A549 (cell line): Measurements from ENCODE around the gene MRPL33. TPM values are rescaled to one million over a fixed set of nuclear protein-coding genes. Genes with fewer than 3 reads are reported as not detected.

Source experiments
- ATAC-seq, 2 experiments: fragments of 200-7000 bp in 1 of 2; fragments of >200 bp in 1 of 2; cut with Nextera tagmentation in 1 of 2; cut with Tn5 transposase in 1 of 2; 3 replicates each; pipeline versions ENCODE4 v1.8.0 to v1.9.1; 2018 to 2020; ENCODE audit warnings: mild to moderate bottlenecking in 1 of 2, moderate library complexity in 1 of 2
- CTCF ChIA-PET: fragments of 300-600 bp; sonication (Branson Sonifier 250); formaldehyde crosslinking; extraction: SDS; loops from one replicate; lab custom pipeline; 2021; ENCODE audit warnings: antibody characterized with exemption, inconsistent platforms; lab: Yijun Ruan, JAX
- POLR2A ChIA-PET: fragments of 350-600 bp; formaldehyde crosslinking; extraction: SDS; loops from one replicate; lab custom pipeline; 2021; ENCODE audit warnings: antibody characterized with exemption, inconsistent platforms; lab: Yijun Ruan, JAX
- DNase-seq, 2 experiments: peaks; one replicate each; pipeline versions ENCODE4 v3.0.0 to v3.0.0-alpha.2; 2011 to 2016; ENCODE audit warnings: low read depth in 1 of 2, low spot score in 1 of 2
- FAIRE-seq: peaks from 2 replicates; lab custom pipeline; 2011; peaks lifted over from hg19 to GRCh38; lab: Jason Lieb, UNC
- H3K27ac ChIP-seq, 2 experiments: fragments of >200 bp; sonication (Bioruptor Twin); formaldehyde crosslinking; 3 replicates each; pipeline ENCODE4 v1.5.1; 2016 to 2017
- H3K4me1 ChIP-seq: fragments of >200 bp; sonication (Bioruptor Twin); formaldehyde crosslinking; 3 replicates; pipeline ENCODE4 v1.6.1; 2016
- H3K4me2 ChIP-seq: fragments of >200 bp; sonication (Bioruptor Twin); formaldehyde crosslinking; 3 replicates; pipeline ENCODE4 v1.6.1; 2016
- H3K4me3 ChIP-seq: fragments of >200 bp; sonication (Bioruptor Twin); formaldehyde crosslinking; 3 replicates; pipeline ENCODE4 v1.5.1; 2016
- H3K9me3 ChIP-seq: fragments of >200 bp; sonication (Bioruptor Twin); formaldehyde crosslinking; 3 replicates; pipeline ENCODE4 v1.6.1; 2016
- BHLHE40 ChIP-seq: IDR thresholded peaks from 2 replicates; pipeline ENCODE4 v1.6.1; 2012; ENCODE audit warnings: low read depth, low read length, inconsistent platforms
- CEBPB ChIP-seq, 2 experiments: fragments of >200 bp in 1 of 2; sonication (Bioruptor Twin) in 1 of 2; formaldehyde crosslinking in 1 of 2; IDR thresholded peaks; 2 replicates each; pipeline ENCODE4 v1.6.1; 2012 to 2016
- EHF ChIP-seq: fragments of 250-450 bp; sonication (Bioruptor Pico); IDR thresholded peaks from 2 replicates; pipeline ENCODE4 v1.5.0; 2020; ENCODE audit warnings: mild to moderate bottlenecking
- EHMT2 ChIP-seq: fragments of 200-600 bp; sonication (generic); IDR thresholded peaks from 2 replicates; pipeline ENCODE4 v1.6.1; 2016; ENCODE audit warnings: antibody characterized with exemption, low read depth, mild to moderate bottlenecking, moderate library complexity
- ESRRA ChIP-seq: fragments of 150-350 bp; IDR thresholded peaks from 2 replicates; pipeline ENCODE4 v1.6.1; 2014; ENCODE audit warnings: mild to moderate bottlenecking, low read length, borderline replicate concordance
- FOSB ChIP-seq: fragments of 250-450 bp; sonication (Bioruptor Pico); IDR thresholded peaks from 2 replicates; pipeline ENCODE4 v1.5.0; 2020; ENCODE audit warnings: mild to moderate bottlenecking, moderate library complexity
- GATA3 ChIP-seq: IDR thresholded peaks from 2 replicates; pipeline ENCODE4 v1.6.1; 2012; ENCODE audit warnings: borderline replicate concordance
- HEYL ChIP-seq: fragments of 250-450 bp; sonication (Bioruptor Pico); IDR thresholded peaks from 2 replicates; pipeline ENCODE4 v1.8.0; 2021; ENCODE audit warnings: mild to moderate bottlenecking, moderate library complexity
- HOXA7 ChIP-seq: fragments of 250-450 bp; sonication (Bioruptor Pico); IDR thresholded peaks from 2 replicates; pipeline ENCODE4 v1.5.0; 2020; ENCODE audit warnings: mild to moderate bottlenecking, moderate library complexity
- HOXB13 ChIP-seq: fragments of 250-450 bp; sonication (Bioruptor Pico); IDR thresholded peaks from 2 replicates; pipeline ENCODE4 v1.5.0; 2020; ENCODE audit warnings: low read depth, mild to moderate bottlenecking, moderate library complexity
- HOXB5 ChIP-seq: fragments of 250-450 bp; sonication (Bioruptor Pico); IDR thresholded peaks from 2 replicates; pipeline ENCODE4 v1.5.0; 2020; ENCODE audit warnings: mild to moderate bottlenecking, moderate library complexity
- JUN ChIP-seq, 2 experiments: fragments of >200 bp; sonication (Bioruptor Twin); formaldehyde crosslinking; IDR thresholded peaks; 2 replicates in 1 of 2; 3 replicates in 1 of 2; pipeline ENCODE4 v1.6.1; 2016 to 2017
- JUNB ChIP-seq: fragments of >200 bp; sonication (Bioruptor Twin); formaldehyde crosslinking; IDR thresholded peaks from 2 replicates; pipeline ENCODE4 v1.6.1; 2016
- MYC ChIP-seq: IDR thresholded peaks from 2 replicates; pipeline ENCODE4 v1.6.1; 2012; ENCODE audit warnings: mild to moderate bottlenecking, inconsistent platforms, low read length, improper control_type of control experiment, borderline replicate concordance
- POLR2A ChIP-seq: IDR thresholded peaks from 2 replicates; pipeline ENCODE4 v1.6.1; 2012; ENCODE audit warnings: mild to moderate bottlenecking, low read length
- RARB ChIP-seq: fragments of 250-450 bp; sonication (Bioruptor Pico); IDR thresholded peaks from 2 replicates; pipeline ENCODE4 v1.8.0; 2021; ENCODE audit warnings: mild to moderate bottlenecking, moderate library complexity
- ZC3H11A ChIP-seq: fragments of 450-650 bp; IDR thresholded peaks from 2 replicates; pipeline ENCODE4 v1.6.1; 2014; ENCODE audit warnings: antibody characterized with exemption, mild to moderate bottlenecking
- ZSCAN20 ChIP-seq: fragments of 250-450 bp; sonication (Bioruptor Pico); IDR thresholded peaks from 2 replicates; pipeline ENCODE4 v1.8.0; 2022; ENCODE audit warnings: mild to moderate bottlenecking, moderate library complexity
- WGBS: methylation state at CpG from one replicate; pipeline ENCODE4 v1.1.6; 2017; ENCODE audit errors: missing lambda C conversion rate; 5-methylcytosine and 5-hydroxymethylcytosine counted together
- polyA plus RNA-seq, 4 experiments: library from polyadenylated mRNA; depleted of rRNA in 3 of 4; stranded (reverse); fragments of >200 nt; fragmentation: RNase III in 1 of 4; extraction: RNeasy Plus Mini Kit Qiagen cat#74134 plus additional on column Dnase treatment in 1 of 4; gene quantifications; 2 replicates in 3 of 4; 3 replicates in 1 of 4; pipeline ENCODE4 v1.2.3, GENCODE V29; 2011 to 2017
- TF ChIP-seq, protein P1 (sequence below): fragments of 450-650 bp; IDR thresholded peaks from 2 replicates; pipeline ENCODE4 v1.6.1; 2014; ENCODE audit warnings: antibody characterized with exemption
- TF ChIP-seq, protein P2 (sequence below): fragments of 150-350 bp; IDR thresholded peaks from 2 replicates; pipeline ENCODE4 v1.6.1; 2014; ENCODE audit warnings: low read depth, mild to moderate bottlenecking, low read length

Gene MRPL33
- polyA plus RNA-seq, 2 of the 4 experiments (the other 2 are of a cell fraction), result 287 to 497 TPM

DNA sequence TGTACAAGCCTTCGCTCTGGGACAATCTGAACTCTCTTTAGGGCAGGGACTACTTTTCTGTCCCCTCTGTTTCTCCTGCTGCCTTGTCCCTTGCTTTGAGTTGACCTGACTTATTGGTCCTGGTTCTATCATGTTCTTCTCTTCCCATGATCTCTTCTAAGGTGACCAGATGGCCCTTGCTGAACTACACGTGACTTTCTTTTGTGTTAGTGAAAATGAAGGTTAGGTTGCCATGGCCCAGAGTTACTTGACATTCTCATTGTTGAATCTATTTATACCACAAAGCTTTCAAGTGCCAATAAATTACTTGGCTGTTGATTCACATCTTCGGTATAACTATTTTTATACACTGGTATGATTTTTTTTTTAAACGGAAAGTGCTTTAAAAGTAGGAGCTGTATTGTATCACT, 24.4 kb downstream of the MRPL33 start:
- ChIA-PET POLR2A (no interaction called here), CTCF (interaction anchor here (1.2 to 2.6 kb wide), 3 partner anchors 71 to 601 kb away, joined by 4 to 15 read pairs (median 5); no protein-coding TSS in a partner anchor)
- peaks cover 63% of the 10 kb centered on the region for H3K4me1 ChIP-seq
- H3K27ac ChIP-seq, result peak overlapping the region; percentile 89 to 97; a peak in 4 of 6 replicates
- no peak for FAIRE-seq
- ATAC-seq, result no peak
- H3K9me3 ChIP-seq, result no peaks in the 10 kb centered on the region
- no peak overlapping the region for H3K4me3 ChIP-seq
- TF ChIP-seq EHF (no peak), ZSCAN20 (CRISPR knock-in tag) (no peak), GATA3 (no peak), FOSB (CRISPR knock-in tag) (no peak)
- H3K4me2 ChIP-seq, result no peak overlapping the region
- WGBS, result 77% methylated on average over 4 of the region's 4 CpGs
- DNase-seq, result no peak

DNA sequence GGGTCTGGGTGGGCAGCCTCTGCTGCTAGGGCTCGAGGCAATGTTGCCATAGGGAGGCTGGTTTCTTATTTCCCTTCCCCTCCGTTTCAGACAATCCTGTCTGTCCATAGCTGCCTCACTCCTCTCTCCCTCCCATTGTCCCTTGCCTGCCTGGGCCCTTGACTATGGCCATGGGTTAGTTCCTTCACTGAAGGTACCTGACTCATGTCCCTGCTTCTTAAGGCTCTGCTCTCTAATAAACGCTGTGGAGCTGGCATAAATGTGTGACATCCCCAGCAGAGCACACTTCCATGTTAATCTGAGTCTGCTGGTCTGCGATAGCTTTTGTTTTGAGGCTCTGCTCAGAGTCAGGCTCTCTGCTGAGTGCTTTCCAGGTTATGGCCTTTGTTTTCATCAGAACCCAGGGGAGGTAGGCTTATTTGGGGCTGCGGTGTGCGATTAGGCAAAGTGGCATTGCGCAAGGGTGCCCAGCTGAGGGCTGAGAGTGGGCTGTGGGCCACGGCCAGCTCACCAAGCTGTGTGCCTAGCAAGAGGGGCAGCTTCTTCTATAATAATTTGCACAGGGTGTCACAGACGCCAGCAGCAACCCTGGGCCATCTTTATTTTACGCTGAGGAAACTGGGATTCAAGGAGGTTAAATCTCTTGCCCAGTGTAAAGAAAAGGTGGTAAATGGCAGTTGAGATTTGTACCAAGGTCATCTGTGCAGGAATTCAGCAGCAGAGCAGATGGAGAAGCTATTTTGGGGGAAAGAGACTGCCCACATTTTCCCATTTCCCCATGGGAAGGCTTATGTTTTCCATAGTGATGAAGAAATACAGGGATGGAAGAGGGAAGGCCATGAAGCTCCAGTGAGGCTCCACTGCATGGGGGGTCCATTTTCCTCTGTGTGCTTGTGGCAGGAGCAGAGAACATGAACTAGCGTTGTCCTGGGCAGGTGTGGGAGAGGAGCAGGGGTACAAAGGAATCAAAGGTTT, 25.6 kb downstream of the MRPL33 start:
- POLR2A ChIA-PET, result no interaction called here
- WGBS, result 95% methylated on average over 11 of the region's 11 CpGs
- no peaks in the 10 kb centered on the region for H3K9me3 ChIP-seq
- peak overlapping the region; percentile 89 to 97 for H3K27ac ChIP-seq
- DNase-seq (no peak), FAIRE-seq (no peak), ATAC-seq (no peak)
- CTCF ChIA-PET, result interaction anchor here (0.5 to 3.8 kb wide), 11 partner anchors 9 to 600 kb away, joined by 3 to 18 read pairs (median 4); no protein-coding TSS in a partner anchor
- H3K4me1 ChIP-seq, result peaks cover 67% of the 10 kb centered on the region
- H3K4me3 ChIP-seq, result no peak overlapping the region
- TF ChIP-seq EHMT2, result no peak
- TF ChIP-seq RARB (CRISPR knock-in tag), result no peak
- TF ChIP-seq JUN (IDR thresholded peaks at IDR 0.05), result no peak
- TF ChIP-seq POLR2A, result no peak
- no peak for TF ChIP-seq ZSCAN20 (CRISPR knock-in tag)
- TF ChIP-seq EHF, result no peak
- TF ChIP-seq CEBPB (IDR thresholded peaks at IDR 0.05), result peak; percentile 49 to 83; a peak in 3 of 4 replicates
- H3K4me2 ChIP-seq, result no peak overlapping the region; the same call in 2 of the 3 replicates

DNA sequence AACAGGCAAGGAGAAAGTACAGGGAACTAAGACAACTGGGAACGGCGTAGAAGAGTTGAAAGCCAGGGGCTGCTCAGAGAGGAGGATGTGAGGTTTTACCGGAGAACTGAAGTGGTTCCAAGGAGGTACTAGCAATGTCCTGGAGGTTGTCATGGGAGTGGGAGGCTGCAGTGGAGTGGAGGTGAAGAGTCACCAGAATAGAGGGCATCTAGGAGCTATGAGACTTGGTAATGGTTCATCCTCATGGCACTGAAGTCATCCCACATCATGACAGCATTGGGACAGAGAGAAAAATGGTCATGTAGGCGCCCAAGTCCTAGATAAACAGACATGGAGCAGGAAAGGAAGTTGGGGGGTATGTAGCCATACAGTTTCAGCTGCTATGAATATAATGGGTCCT, 26.3 kb downstream of the MRPL33 start:
- no peak for ATAC-seq

GRCh38 chr2:27798486-27798885, 27.0 kb downstream of the MRPL33 start:
- CTCF ChIA-PET, result interaction anchor here (0.6 to 3.8 kb wide), 11 partner anchors 12 to 593 kb away, joined by 3 to 18 read pairs (median 4); no protein-coding TSS in a partner anchor
- peak overlapping the region; percentile 89 to 97 for H3K27ac ChIP-seq
- POLR2A ChIA-PET, result interaction anchor here (0.8 to 1.7 kb wide), 10 partner anchors 13 to 593 kb away, joined by 3 to 15 read pairs (median 4); partner anchors contain the start of genes BABAM2, MRPL33 and RBKS
- 87% methylated on average over 7 of the region's 7 CpGs for WGBS
- H3K4me2 ChIP-seq, result peak overlapping the region; percentile 72
- TF ChIP-seq, protein P1, sequence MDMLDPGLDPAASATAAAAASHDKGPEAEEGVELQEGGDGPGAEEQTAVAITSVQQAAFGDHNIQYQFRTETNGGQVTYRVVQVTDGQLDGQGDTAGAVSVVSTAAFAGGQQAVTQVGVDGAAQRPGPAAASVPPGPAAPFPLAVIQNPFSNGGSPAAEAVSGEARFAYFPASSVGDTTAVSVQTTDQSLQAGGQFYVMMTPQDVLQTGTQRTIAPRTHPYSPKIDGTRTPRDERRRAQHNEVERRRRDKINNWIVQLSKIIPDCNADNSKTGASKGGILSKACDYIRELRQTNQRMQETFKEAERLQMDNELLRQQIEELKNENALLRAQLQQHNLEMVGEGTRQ, result no peak
- TF ChIP-seq JUN (IDR thresholded peaks at IDR 0.05), result no peak
- TF ChIP-seq HOXA7 (CRISPR knock-in tag), result no peak
- no peak for TF ChIP-seq ESRRA
- no peak for TF ChIP-seq ZC3H11A
- TF ChIP-seq HEYL (CRISPR knock-in tag), result no peak
- no peak for TF ChIP-seq CEBPB (IDR thresholded peaks at IDR 0.05)
- TF ChIP-seq FOSB (CRISPR knock-in tag), result peak; percentile 72; the same call in 1 of the 2 replicates
- TF ChIP-seq HOXB13, result peak; percentile 85; the same call in 1 of the 2 replicates
- TF ChIP-seq HOXB5 (CRISPR knock-in tag), result 0 out of 2 replicates have a peak, but pooled peaks have one; percentile 63
- FAIRE-seq (no peak), DNase-seq (no peak), ATAC-seq (no peak)
- peaks cover 56% of the 10 kb centered on the region for H3K4me1 ChIP-seq
- H3K9me3 ChIP-seq, result no peaks in the 10 kb centered on the region
- no peak overlapping the region for H3K4me3 ChIP-seq

More for the DNA sequence above, 26.3 kb downstream of the MRPL33 start:
- DNase-seq (no peak), FAIRE-seq (no peak)
- WGBS, result 95% methylated on average over 4 of the region's 4 CpGs
- H3K4me1 ChIP-seq, result peaks cover 62% of the 10 kb centered on the region
- no peaks in the 10 kb centered on the region for H3K9me3 ChIP-seq
- ChIA-PET CTCF (interaction anchor here (1.8 to 3.8 kb wide), 5 partner anchors 24 to 594 kb away, joined by 4 to 18 read pairs (median 14); no protein-coding TSS in a partner anchor), POLR2A (no interaction called here)
- peak overlapping the region; percentile 72; the same call in 2 of the 3 replicates for H3K4me2 ChIP-seq
- no peak for TF ChIP-seq BHLHE40
- TF ChIP-seq, protein P2, sequence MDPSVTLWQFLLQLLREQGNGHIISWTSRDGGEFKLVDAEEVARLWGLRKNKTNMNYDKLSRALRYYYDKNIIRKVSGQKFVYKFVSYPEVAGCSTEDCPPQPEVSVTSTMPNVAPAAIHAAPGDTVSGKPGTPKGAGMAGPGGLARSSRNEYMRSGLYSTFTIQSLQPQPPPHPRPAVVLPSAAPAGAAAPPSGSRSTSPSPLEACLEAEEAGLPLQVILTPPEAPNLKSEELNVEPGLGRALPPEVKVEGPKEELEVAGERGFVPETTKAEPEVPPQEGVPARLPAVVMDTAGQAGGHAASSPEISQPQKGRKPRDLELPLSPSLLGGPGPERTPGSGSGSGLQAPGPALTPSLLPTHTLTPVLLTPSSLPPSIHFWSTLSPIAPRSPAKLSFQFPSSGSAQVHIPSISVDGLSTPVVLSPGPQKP, result no peak
- no peak for TF ChIP-seq JUNB
- TF ChIP-seq MYC, result no peak
- H3K4me3 ChIP-seq, result no peak overlapping the region
- peak overlapping the region; percentile 89 to 97 for H3K27ac ChIP-seq
